ENCODE measurements around the gene VPS26A. TPM values are rescaled to one million over a fixed set of nuclear protein-coding genes. Genes with fewer than 3 reads are reported as not detected.

Gene VPS26A
- total RNA-seq, 3 donors from 2014 or later (not counting 1 experiment from before 2014, with no cell fraction given): 62.6 to 86.4 (median 86.2) TPM

DNA sequence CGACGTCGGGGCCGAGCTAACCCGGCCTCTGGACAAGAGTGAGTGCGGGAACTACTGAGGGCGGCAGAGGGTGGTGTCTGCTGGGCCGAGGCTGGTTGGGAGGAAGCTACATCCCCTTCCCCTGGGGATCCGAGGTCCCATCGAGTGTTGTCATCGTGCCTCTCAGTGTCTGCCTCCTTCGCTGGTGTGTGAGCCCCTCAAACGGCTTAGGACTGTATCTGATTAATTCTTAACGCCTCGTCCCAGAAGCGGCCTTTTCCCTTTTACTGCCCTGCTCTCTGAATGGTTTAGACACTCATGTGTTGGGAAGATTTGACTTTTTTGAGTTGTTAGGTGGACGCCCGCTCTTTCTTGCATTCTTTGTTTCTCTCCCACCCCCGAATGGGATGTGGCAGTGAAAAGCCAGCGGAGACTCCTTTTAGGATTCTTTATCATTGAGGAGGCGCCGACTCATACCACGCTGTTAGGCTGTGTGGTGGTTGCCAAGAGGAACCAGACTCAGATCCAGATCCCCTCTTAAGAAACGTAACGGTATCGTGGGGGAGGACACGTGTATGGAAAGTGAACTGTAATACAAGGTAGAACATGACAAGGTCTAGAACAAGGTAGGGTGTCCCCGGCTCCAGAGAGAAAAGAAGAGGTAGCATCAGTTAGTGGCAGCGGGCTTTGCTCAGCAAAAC lies 56.7 kb downstream of the VPS26A start:
- Histone ChIP-seq H3K27me3 (ENCODE audit: control insufficient read depth, insufficient read depth, low read length) (no peaks in the 10 kb centered on the region), H3K27ac (ENCODE audit: low read length) (peak overlapping the region; percentile 92), H3K4me1 (ENCODE audit: control insufficient read depth, insufficient read depth, low read length) (peaks cover 19% of the 10 kb centered on the region), H3K36me3 (ENCODE audit: control insufficient read depth, insufficient read depth, low read length) (peaks cover 4% of the 10 kb centered on the region), H3K4me3 (ENCODE audit: low read length) (peak overlapping the region; percentile 86), H3K9me3 (ENCODE audit: control insufficient read depth, insufficient read depth, low read length) (no peaks in the 10 kb centered on the region)
- TF ChIP-seq, protein P1, sequence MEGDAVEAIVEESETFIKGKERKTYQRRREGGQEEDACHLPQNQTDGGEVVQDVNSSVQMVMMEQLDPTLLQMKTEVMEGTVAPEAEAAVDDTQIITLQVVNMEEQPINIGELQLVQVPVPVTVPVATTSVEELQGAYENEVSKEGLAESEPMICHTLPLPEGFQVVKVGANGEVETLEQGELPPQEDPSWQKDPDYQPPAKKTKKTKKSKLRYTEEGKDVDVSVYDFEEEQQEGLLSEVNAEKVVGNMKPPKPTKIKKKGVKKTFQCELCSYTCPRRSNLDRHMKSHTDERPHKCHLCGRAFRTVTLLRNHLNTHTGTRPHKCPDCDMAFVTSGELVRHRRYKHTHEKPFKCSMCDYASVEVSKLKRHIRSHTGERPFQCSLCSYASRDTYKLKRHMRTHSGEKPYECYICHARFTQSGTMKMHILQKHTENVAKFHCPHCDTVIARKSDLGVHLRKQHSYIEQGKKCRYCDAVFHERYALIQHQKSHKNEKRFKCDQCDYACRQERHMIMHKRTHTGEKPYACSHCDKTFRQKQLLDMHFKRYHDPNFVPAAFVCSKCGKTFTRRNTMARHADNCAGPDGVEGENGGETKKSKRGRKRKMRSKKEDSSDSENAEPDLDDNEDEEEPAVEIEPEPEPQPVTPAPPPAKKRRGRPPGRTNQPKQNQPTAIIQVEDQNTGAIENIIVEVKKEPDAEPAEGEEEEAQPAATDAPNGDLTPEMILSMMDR (IDR thresholded peaks at IDR 0.05): no peak
- no peaks in the 10 kb centered on the region for H3K9me3 Mint-ChIP-seq
- intact Hi-C loops (cut with micrococcal nuclease): no loop called here
- no peaks in the 10 kb centered on the region for H3K27me3 Mint-ChIP-seq (ENCODE audit: low read depth in 2 of 2)
- H3K36me3 Mint-ChIP-seq: no peaks in the 10 kb centered on the region
- DNase-seq: peak in 1 of 2 donors; percentile 45
- H3K27ac Mint-ChIP-seq: peak overlapping the region; percentile 98 to 99
- WGBS (ENCODE audit: insufficient coverage): 3% methylated on average over 29 of the region's 29 CpGs
- peak overlapping the region; percentile 95 for H3K4me3 Mint-ChIP-seq
- ATAC-seq: no peak
- H3K4me1 Mint-ChIP-seq: peaks cover 49 to 65% of the 10 kb centered on the region in 2 donors

DNA sequence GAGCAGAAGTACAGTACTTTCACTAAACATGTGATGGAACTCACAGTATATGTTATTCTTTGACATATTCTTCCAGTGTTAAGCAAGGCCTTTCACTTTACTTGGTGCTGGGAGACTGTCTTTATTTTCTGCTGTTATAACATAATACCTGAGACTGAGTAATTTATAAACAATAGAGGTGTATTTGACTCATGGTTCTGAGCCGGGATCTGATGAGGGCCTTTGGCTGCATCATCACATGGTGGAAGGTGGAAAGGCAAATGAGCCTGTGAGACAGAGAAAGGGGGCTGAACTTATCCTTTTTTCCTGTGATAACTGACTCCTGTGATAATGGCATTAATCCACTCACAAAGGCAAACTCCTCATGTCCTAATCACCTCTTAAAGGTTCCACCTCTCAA lies 57.5 kb downstream of the VPS26A start:
- intact Hi-C loops (cut with micrococcal nuclease): no loop called here
- Mint-ChIP-seq H3K4me1 (peaks cover 49 to 68% of the 10 kb centered on the region in 2 donors), H3K4me3 (peak overlapping the region; percentile 95), H3K9me3 (no peaks in the 10 kb centered on the region), H3K27me3 (ENCODE audit: low read depth in 2 of 2) (no peaks in the 10 kb centered on the region), H3K27ac (peak overlapping the region; percentile 98 to 99), H3K36me3 (peaks cover 3% of the 10 kb centered on the region)
- Histone ChIP-seq H3K27ac (ENCODE audit: low read length) (no peak overlapping the region), H3K36me3 (ENCODE audit: control insufficient read depth, insufficient read depth, low read length) (peaks cover 7% of the 10 kb centered on the region), H3K4me1 (ENCODE audit: control insufficient read depth, insufficient read depth, low read length) (peaks cover 19% of the 10 kb centered on the region), H3K27me3 (ENCODE audit: control insufficient read depth, insufficient read depth, low read length) (no peaks in the 10 kb centered on the region), H3K9me3 (ENCODE audit: control insufficient read depth, insufficient read depth, low read length) (no peaks in the 10 kb centered on the region), H3K4me3 (ENCODE audit: low read length) (no peak overlapping the region)
- 100% methylated on average over 1 of the region's 1 CpG for WGBS (ENCODE audit: insufficient coverage)
- no peak for DNase-seq
- TF ChIP-seq, protein P1 (IDR thresholded peaks at IDR 0.05): no peak
- no peak for ATAC-seq

DNA sequence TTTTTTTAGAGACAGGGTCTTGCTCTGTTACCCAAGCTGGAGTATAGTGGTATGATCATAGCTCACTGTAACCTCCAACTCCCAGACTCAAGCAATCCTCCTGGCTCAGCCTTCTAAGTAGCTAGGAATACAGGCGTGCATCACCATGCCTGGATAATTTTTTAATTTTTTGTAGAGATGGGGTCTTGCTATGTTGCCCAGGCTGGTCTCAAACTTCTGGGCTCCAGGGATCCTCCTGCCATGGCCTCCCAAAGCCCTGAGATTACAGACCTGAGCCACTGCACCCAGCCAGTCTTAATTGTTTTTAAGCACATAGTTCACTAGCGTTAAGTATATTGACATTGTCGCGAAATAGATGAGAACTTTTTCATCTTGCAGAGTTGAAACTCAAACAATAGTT lies 58.0 kb downstream of the VPS26A start:
- Mint-ChIP-seq H3K27ac (peak overlapping the region; percentile 19 to 86), H3K9me3 (no peaks in the 10 kb centered on the region), H3K4me3 (peak overlapping the region; percentile 50), H3K4me1 (peaks cover 49 to 68% of the 10 kb centered on the region in 2 donors), H3K27me3 (ENCODE audit: low read depth in 2 of 2) (no peaks in the 10 kb centered on the region), H3K36me3 (peaks cover 7% of the 10 kb centered on the region)
- Histone ChIP-seq H3K36me3 (ENCODE audit: control insufficient read depth, insufficient read depth, low read length) (peaks cover 12% of the 10 kb centered on the region), H3K27me3 (ENCODE audit: control insufficient read depth, insufficient read depth, low read length) (no peaks in the 10 kb centered on the region), H3K9me3 (ENCODE audit: control insufficient read depth, insufficient read depth, low read length) (no peaks in the 10 kb centered on the region), H3K27ac (ENCODE audit: low read length) (no peak overlapping the region), H3K4me3 (ENCODE audit: low read length) (no peak overlapping the region), H3K4me1 (ENCODE audit: control insufficient read depth, insufficient read depth, low read length) (peaks cover 19% of the 10 kb centered on the region)
- TF ChIP-seq, protein P1 (IDR thresholded peaks at IDR 0.05): no peak
- intact Hi-C loops (cut with micrococcal nuclease): no loop called here
- 97% methylated on average over 3 of the region's 4 CpGs for WGBS (ENCODE audit: insufficient coverage)
- ATAC-seq (no peak), DNase-seq (no peak)

DNA sequence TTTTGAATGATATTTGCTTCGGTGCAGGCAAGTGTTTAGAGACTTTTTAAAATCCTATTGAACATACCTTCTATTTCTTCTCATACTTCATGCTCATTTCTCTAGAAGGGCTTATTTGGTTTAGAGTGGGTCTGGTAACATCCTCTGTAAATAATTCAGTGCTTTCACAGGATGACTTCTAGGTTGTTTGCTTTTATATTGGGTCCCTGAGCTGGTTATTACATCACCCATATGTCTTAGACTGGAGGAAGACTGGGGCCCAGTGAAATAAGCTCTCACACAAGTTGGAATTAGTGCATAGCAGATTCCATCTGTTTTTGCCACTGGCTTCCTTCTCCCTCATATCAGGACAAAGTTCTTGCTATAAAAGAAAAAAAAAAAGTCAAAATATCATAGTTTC lies 62.5 kb downstream of the VPS26A start:
- Mint-ChIP-seq H3K36me3 (peaks cover 21% of the 10 kb centered on the region), H3K27me3 (ENCODE audit: low read depth in 2 of 2) (no peaks in the 10 kb centered on the region), H3K4me1 (peaks cover 24 to 43% of the 10 kb centered on the region in 2 donors), H3K4me3 (no peak overlapping the region), H3K9me3 (no peaks in the 10 kb centered on the region), H3K27ac (peak overlapping the region; percentile 45 to 53)
- TF ChIP-seq, protein P1 (IDR thresholded peaks at IDR 0.05): no peak
- Histone ChIP-seq H3K4me3 (ENCODE audit: low read length) (no peak overlapping the region), H3K9me3 (ENCODE audit: control insufficient read depth, insufficient read depth, low read length) (no peaks in the 10 kb centered on the region), H3K4me1 (ENCODE audit: control insufficient read depth, insufficient read depth, low read length) (peaks cover 3% of the 10 kb centered on the region), H3K27me3 (ENCODE audit: control insufficient read depth, insufficient read depth, low read length) (no peaks in the 10 kb centered on the region), H3K27ac (ENCODE audit: low read length) (no peak overlapping the region), H3K36me3 (ENCODE audit: control insufficient read depth, insufficient read depth, low read length) (peaks cover 38% of the 10 kb centered on the region)
- no CpG with 5 or more reads among the region's 1 CpG for WGBS (ENCODE audit: insufficient coverage)
- DNase-seq (no peak), ATAC-seq (no peak)
- intact Hi-C loops (cut with micrococcal nuclease): no loop called here

Measured in natural killer cell (primary cell).